ENCODE data around the gene UFC1.
A peak's percentile ranks its signal among the peaks of the same experiment; 100 is the strongest.

UFC1 gene

DNA sequence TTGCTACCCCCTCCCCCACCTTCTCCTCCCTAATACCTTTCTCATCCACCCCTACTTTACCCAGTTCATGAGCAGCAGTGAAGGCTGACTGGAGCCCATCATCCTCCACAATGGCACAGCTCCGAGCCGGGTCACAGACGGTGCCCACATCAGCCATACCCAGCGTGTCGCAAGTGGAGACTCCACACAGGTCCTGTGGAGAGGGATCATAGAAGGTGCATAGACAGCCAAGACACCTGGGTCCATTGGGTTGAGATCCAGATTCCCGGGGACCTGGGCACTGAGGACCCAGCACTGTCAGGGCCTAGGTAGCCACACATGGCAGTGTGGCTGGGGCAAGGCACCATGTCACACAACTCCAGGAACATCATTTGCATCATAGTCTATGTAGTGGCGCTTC is 42.3 kb downstream of the UFC1 start:
- no peak for DNase-seq

DNA sequence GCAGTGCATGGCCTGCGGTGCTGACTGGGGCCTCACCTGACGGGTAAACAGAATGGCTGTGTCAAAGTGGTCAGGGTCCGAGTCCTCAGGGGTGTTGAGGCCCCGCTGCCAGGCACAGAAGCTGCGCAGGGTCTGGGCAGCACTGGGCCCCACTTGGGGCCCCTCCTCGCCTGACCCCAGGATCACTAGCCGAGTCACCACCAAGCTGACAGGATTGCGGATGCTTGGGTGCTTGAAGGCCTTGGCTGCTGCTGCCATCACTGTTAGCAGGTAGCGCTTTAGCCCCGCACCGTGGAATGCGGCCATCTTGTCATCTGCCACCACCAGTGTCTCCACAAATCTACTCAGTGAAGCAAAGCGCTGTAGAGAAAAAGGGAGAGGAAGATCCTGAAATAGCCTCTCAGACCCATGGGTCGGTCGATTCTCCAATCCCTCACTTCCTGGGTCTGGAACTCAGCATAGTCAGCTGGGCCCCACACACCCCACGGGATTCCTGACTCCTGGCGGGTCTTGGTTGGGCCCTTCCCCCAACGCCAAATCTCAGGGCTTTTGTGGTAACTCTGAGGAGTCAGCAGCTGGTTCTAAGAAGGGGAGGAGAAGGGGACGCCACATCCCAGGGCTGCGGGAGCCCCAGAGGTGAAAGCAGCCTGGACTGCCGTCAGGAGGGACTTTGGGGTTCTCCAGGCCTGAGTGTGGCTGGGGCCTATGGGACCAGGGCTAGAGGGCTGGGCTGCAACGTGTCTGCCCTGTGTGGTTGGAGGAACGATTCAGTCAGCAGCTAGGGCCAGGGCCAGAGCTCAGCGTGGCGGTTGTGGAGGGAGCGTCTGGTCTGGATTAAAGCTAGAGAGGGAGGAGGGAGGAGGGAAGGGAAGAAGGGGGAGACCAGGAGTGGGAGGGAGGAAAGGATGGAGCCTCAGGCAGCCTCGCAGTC is 43.0 kb downstream of the UFC1 start:
- DNase-seq, result no peak

DNA sequence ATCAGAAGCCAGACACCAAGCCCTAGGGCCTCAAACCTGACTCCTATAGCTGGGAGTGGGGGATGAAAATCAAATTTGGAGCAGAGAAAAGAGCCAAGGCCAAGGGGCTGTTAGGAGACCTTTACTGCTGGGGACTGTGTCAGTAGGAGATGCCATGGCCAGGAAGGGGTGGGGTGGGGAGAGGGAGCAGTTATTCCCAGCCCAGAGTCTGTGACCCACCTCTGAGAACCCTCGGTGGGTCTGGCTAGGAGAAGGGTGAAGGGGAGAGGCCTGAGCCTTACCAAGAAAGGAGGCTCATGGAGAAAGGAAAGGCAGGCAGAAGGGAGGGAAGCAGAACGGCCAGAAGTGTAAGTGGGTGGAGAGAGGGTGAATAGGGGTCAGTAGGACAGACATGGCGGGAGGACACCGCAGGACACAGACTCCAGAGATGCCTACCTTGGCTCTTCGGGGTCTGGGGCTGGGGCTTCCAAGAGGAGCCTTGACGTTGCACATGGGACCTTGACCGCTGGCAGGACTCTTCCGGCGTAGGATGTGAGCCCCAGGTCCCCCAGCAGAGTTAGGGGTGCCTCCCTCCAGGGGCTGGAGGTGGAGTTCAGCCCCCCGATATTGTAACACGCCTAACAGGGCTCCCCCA is 43.9 kb downstream of the UFC1 start:
- DNase-seq, result no peak

DNA sequence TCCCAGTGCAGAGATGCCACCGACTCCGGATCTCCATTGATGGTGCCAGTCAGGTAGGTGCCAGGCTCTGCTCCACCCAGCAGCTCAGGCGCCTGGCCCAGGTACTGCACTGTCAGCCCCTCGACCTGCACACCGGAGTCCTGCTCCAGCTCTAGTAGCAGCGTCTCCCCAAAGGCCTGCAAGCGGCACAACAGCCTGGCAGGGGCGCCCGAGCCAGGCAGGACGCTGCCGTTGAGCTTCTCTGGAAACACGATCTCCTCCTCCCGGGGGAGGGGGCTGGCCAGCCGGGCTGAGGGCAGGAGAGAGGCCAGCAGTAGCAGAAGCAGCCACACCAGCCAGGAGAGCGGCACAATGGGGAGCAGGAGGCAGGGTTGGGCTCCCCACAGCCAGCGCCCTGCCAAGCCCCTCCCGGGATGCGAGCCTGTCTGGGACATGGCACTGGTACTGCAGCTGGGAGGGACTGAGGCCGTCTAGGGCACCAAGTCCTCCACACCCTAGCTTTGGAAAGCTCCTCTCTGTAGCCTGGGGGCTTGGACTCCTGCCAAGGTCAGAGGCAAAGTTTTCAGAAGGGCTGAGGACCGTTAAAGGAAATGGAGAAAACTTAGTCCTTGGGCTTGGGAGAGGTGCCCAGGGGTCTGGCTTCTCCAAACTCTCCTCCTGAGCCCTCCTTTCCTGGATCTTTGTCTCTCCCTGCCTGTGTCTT is 44.6 kb downstream of the UFC1 start:
- DNase-seq, result no peak

DNA sequence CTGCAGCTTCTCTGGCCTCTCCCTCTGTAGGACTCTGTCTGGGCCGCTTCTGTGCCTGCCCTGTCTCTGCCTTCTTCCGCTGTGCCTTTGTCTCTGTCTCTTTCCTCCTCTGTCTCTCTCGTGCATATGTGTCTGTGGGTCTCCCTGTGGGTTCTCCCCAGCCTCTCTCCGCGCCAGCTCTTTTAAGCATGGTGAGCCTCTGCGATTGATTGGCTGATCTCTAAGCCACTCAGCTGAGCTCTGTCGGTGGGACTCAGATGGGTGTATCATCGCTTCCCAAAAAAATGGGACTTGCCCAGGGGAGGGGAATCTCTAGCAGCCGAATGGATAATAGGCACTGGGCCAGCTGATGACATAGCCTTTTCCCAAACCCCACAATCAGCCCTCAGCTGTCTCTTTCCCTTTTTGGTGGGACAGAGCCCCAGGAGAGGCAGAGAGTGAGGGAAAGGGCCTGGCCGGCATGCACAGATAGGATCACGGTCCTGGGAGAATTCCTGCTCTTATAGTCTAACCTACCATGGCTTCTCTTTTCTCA is 45.2 kb downstream of the UFC1 start, which contains the start of gene ADAMTS4:
Gene ADAMTS4, minus strand, starts transcription at position 158 of the 535 bp plus-strand sequence. CDS start 427 bp downstream, outside the sequence.
- no peak for DNase-seq

DNA sequence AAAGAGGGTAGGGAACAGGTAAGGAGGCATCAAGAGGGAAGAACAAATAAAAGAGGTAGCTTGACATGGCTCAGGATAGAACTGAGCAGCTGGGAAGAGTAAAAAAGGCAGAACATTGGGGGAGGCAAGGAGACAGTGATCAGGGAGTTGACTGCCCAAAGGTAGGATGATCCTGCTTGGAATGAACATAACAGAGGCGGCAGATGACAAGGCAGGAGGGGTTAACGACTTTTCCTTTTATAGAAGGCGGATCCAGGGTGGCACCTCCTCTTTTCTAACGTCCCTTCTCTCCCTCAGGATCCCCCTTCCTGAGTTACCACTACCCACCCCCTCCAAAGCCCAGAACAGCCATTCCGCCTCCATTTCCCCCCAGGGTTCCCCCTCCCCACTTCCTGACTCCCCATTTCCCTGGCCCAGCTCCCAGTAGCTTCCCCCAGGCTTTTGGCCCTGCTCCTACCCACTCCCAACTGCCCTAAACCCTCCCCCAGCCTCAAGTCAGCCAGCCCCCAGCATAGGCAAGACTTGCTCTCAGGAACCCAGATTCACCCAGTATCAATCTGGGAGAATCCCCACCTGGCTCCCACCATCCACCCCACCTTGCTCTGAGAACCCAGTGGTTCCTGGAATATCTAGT is 45.8 kb downstream of the UFC1 start:
- DNase-seq, result no peak

DNA sequence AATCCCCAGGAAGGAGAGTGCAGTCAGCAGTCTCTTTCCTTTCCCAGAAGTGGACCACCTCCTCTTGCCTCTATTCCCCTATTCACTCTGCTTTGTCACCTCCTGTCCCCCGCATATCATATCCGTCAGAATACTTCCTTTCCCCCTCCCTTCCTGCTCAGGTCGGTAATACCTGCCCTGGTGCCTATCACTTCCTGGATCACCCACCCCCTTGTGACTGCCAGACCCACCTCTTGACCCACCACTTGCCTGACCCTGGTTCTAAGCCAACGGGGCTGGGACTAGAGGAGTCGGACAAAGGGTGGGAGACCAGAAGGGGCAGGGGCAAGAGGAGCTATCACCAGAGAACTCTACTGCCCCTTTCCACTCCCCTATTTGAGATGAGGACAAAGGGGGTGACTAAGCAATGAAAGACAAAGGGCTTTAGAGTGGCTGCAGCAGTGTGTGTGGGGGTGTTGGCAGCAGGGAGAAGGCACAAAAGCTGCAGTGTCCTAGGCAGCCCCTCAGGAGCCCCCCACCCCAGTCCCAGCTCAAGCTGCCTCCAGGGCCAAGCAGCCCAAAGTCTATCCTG is 46.7 kb downstream of the UFC1 start:
- no peak for DNase-seq

DNA sequence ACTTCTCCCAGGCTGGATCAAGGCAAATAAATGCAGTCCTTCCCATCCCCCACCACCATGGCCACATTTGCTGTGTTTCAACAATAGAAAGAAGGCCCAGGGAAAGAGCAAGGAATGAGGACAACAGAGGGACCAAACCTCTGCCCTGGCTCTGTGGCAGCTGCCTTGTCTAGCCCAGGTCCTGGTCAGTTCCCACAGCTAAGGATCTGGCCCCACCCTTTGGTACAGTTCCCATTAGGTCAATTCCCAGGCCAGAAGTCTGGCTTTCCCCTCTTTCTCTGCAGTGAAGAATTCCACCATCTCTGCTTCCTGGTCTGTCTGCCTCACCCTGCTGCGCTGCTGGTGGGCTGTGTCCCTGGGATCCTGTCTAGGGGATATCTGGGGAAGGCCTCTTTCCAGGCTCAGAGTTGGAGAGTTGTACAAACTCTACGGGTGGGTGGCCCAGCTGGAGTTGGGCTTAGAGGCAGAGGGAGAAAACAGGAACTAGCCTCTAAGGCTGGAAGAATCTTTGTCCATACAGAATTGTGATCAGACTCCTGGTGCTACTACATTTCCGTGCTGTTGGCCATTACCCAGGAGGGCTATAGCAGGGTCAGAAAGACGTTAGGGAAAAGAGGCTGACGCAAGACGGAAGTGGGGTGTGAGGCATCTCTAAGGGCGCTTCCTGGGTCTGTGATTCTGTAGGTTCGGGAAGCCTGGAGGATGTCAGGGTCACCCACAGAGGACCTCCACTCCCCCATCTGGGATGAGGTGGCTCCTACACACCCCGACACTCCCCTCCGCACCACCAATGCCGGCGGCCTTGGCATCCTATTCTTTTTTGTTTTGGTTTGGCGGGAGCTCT is 47.4 kb downstream of the UFC1 start:
- no peak for DNase-seq

DNA sequence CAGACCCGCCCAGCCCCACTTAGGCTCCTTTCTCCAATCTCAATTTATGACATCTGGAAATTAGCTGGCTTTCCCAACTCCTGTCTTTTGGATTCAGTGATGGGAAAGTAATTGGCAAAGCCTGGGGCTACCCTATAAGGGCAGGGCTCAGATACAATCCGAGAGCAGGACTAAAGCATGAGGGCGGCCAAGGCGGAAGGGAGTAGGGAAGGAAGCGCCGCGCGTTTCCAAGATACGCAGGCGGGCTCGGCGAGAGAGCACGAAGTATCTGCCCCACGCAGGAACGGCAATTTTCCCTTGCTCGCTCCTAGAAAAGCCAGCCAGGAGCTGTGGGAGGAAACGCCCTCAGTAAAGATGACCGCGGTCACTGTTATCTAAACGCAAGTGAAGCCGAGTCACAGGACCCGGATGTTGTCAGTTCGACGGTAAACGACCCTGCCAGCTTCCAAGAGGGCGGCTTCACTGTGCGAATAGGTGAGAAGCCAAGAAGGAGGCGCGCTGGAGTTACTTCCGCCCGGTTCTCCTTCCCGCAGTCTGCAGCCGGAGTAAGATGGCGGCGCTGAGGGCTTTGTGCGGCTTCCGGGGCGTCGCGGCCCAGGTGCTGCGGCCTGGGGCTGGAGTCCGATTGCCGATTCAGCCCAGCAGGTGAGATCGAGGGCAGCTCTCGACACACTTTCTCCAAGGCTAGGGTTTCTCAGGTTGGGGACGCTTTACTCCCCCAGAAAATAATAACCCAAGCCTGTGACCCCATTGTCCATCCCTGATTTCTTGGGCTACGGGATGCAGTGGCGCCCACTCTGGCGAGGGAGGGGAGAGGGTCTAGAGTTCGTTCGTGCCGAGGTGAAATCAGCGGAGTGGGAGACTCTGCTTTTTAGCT is 48.3 kb downstream of the UFC1 start, which contains the start of gene NDUFS2:
Gene NDUFS2, plus strand, starts transcription at position 532 of the 877 bp plus-strand sequence. Its CDS starts 19 bp downstream, at position 551.
- DNase-seq, result peak; percentile 92

DNA sequence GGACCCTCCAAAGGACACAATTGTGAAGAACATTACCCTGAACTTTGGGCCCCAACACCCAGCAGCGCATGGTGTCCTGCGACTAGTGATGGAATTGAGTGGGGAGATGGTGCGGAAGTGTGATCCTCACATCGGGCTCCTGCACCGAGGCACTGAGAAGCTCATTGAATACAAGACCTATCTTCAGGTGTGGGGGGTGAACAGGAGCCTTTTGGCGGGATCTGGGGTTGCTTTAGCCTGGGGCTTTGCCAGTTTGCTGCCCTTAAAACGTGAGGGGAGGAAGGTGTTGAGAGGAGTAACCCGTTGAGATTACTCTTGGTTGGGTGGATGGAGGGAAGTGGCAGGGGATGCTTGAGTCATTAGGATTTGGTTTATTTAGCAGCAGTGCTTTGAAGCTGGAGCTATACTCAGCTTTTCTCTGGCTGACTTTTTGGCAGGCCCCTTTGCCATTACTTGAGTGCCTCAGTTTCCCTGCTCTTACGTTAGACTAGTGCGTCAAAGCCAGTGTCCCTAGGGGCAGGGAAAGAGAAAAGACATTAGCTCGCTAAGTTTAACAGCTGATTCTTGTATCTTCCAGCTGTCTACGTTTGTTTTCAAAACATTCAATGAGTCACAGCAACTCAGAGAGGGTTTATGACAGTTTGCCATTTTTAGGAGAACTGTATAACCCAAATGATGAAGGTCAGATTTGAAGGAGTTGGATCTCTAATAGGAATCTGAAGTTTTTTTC is 52.8 kb downstream of the UFC1 start:
- no peak for DNase-seq

DNA sequence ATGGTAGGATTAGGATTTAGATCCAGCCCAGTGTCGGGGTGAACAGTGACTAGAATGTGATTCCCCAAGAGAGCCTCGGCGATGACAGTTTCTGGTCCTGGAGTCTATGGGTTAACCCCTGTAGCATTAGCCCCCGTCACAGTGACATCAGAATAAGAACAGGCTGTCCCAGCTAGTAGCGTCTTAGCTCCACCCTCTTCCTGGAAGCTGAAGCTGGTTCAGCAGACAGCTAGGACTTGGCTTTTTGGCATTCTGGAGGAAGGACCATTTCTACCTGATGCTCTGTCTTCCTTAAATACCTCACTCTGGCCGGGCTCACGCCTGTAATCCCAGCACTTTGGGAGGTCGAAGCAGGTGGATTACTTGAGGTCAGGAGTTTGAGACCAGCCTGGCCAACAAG is 53.4 kb downstream of the UFC1 start:
- no peak for DNase-seq

All from stimulated activated CD4-positive, alpha-beta T cell treated with anti-CD3 and anti-CD28 coated beads, Interleukin-4, amount 100 ng/mL, for 1 hour (primary cell).